H1 (cell line): Measurements from ENCODE around the gene NXPH4. TPM values are rescaled to one million over a fixed set of nuclear protein-coding genes. Genes with fewer than 3 reads are reported as not detected.
A peak's percentile ranks its signal among the peaks of the same experiment; 100 is the strongest.

Source experiments
- CTCF ChIA-PET: fragments of 300-600 bp; sonication (Branson Sonifier 250); formaldehyde crosslinking; loops from one replicate; lab custom pipeline; 2021; ENCODE audit not compliant: partially characterized antibody; lab: Charles Lee
- POLR2A ChIA-PET: fragments of 300-600 bp; sonication (Branson Sonifier 250); formaldehyde crosslinking; loops from one replicate; lab custom pipeline; 2021; ENCODE audit warnings: inconsistent platforms; ENCODE audit not compliant: partially characterized antibody; lab: Charles Lee
- DNase-seq, 2 experiments: peaks; one replicate each; pipeline versions ENCODE4 v3.0.0 to v3.0.0-alpha.2; 2010 to 2022; ENCODE audit warnings: low spot score in 2 of 2, low read depth in 1 of 2, mixed read lengths in 1 of 2
- FAIRE-seq: peaks from 2 replicates; lab custom pipeline; 2011; peaks lifted over from hg19 to GRCh38; lab: Jason Lieb, UNC
- H2AFZ ChIP-seq: 2 replicates; pipeline ENCODE4 v1.8.1; 2012; ENCODE audit warnings: low read length, inconsistent platforms
- H2AK5ac ChIP-seq: 2 replicates; pipeline ENCODE4 v1.6.1; 2013; ENCODE audit warnings: low read depth, low read length
- H2BK120ac ChIP-seq: replicated peaks from 2 replicates; pipeline ENCODE3; 2013; ENCODE audit warnings: low read depth, low read length, inconsistent platforms
- H2BK12ac ChIP-seq: 2 replicates; pipeline ENCODE4 v1.6.1; 2013; ENCODE audit warnings: low read depth, low read length
- H2BK15ac ChIP-seq: 2 replicates; pipeline ENCODE4 v1.6.1; 2013; ENCODE audit warnings: low read length
- H2BK20ac ChIP-seq: 2 replicates; pipeline ENCODE4 v1.6.1; 2013; ENCODE audit warnings: low read length
- H2BK5ac ChIP-seq: 2 replicates; pipeline ENCODE4 v1.6.1; 2013; ENCODE audit warnings: low read depth, low read length
- H3K14ac ChIP-seq: 2 replicates; pipeline ENCODE4 v1.6.1; 2013; ENCODE audit warnings: inconsistent platforms; ENCODE audit not compliant: insufficient read length
- H3K18ac ChIP-seq: 2 replicates; pipeline ENCODE4 v1.6.1; 2013; ENCODE audit warnings: low read length; ENCODE audit errors: extremely low read depth
- H3K23ac ChIP-seq: 2 replicates; pipeline ENCODE4 v1.6.1; 2013; ENCODE audit warnings: inconsistent platforms; ENCODE audit not compliant: insufficient read length
- H3K23me2 ChIP-seq: 2 replicates; pipeline ENCODE4 v1.6.1; 2013; ENCODE audit warnings: low read depth, low read length
- H3K27ac ChIP-seq: 2 replicates; pipeline ENCODE4 v1.6.1; 2011; ENCODE audit warnings: low read depth, low read length, inconsistent platforms
- H3K27me3 ChIP-seq, 4 experiments: replicated peaks in 1 of 4; 1 replicate in 1 of 4; 2 replicates in 3 of 4; pipeline versions ENCODE4 v1.6.1 to v1.8.1; 2011 to 2013; ENCODE audit warnings: low read length in 3 of 4, mild to moderate bottlenecking in 3 of 4, inconsistent platforms in 2 of 4, mixed read lengths in 2 of 4, moderate library complexity in 1 of 4; ENCODE audit not compliant: control insufficient read depth in 3 of 4, insufficient read depth in 3 of 4; ENCODE audit errors: extremely low read depth in 1 of 4
- H3K36me3 ChIP-seq, 4 experiments: 2 replicates each; pipeline versions ENCODE4 v1.6.1 to v1.8.1; 2011 to 2013; ENCODE audit warnings: mild to moderate bottlenecking in 4 of 4, low read length in 3 of 4, moderate library complexity in 2 of 4, control low read depth in 1 of 4, inconsistent platforms in 1 of 4; ENCODE audit not compliant: insufficient read depth in 4 of 4, control insufficient read depth in 2 of 4
- H3K4ac ChIP-seq: replicated peaks from 2 replicates; pipeline ENCODE3; 2013; ENCODE audit warnings: low read length, low read depth, mixed read lengths, inconsistent platforms; ENCODE audit not compliant: insufficient read length
- H3K4me1 ChIP-seq, 4 experiments: replicated peaks in 1 of 4; 1 replicate in 1 of 4; 2 replicates in 3 of 4; pipeline versions ENCODE4 v1.6.1 to v1.8.1; 2011 to 2013; ENCODE audit warnings: low read length in 3 of 4, inconsistent platforms in 2 of 4, mixed read lengths in 1 of 4; ENCODE audit not compliant: insufficient read depth in 4 of 4, control insufficient read depth in 3 of 4
- H3K4me2 ChIP-seq, 2 experiments: 2 replicates each; pipeline versions ENCODE4 v1.6.1 to v1.8.1; 2011 to 2013; ENCODE audit warnings: low read depth in 2 of 2, low read length in 2 of 2, control low read depth in 1 of 2, inconsistent platforms in 1 of 2, mild to moderate bottlenecking in 1 of 2; ENCODE audit not compliant: insufficient read depth in 1 of 2
- H3K4me3 ChIP-seq, 4 experiments: fragments of 200-600, 300-600 bp in 1 of 4; sonication (generic), shearing (Covaris generic), sonication (Bioruptor Twin) in 1 of 4; 2 replicates each; pipeline versions ENCODE4 v1.5.1 to v1.8.1; 2011 to 2016; ENCODE audit warnings: low read length in 4 of 4, low read depth in 3 of 4, control low read depth in 2 of 4, inconsistent platforms in 2 of 4, mild to moderate bottlenecking in 2 of 4, mixed read lengths in 1 of 4, moderate library complexity in 1 of 4; ENCODE audit not compliant: insufficient read depth in 2 of 4; ENCODE audit errors: extremely low read depth in 1 of 4
- H3K56ac ChIP-seq: replicated peaks from 2 replicates; pipeline ENCODE3; 2013; ENCODE audit warnings: low read depth, mild to moderate bottlenecking, mixed read lengths, low read length, inconsistent platforms; ENCODE audit not compliant: insufficient read length
- H3K79me1 ChIP-seq: 2 replicates; pipeline ENCODE4 v1.6.1; 2013; ENCODE audit warnings: low read depth, low read length, control low read depth
- H3K79me2 ChIP-seq, 2 experiments: 2 replicates each; pipeline versions ENCODE4 v1.6.1 to v1.8.1; 2012 to 2013; ENCODE audit warnings: low read length in 2 of 2, mild to moderate bottlenecking in 2 of 2, inconsistent platforms in 1 of 2; ENCODE audit not compliant: insufficient read depth in 2 of 2, control insufficient read depth in 1 of 2
- H3K9ac ChIP-seq, 4 experiments: replicated peaks in 1 of 4; 1 replicate in 1 of 4; 2 replicates in 3 of 4; pipeline versions ENCODE4 v1.6.1 to v1.8.1; 2011 to 2013; ENCODE audit warnings: low read depth in 3 of 4, low read length in 3 of 4, control low read depth in 2 of 4, mild to moderate bottlenecking in 2 of 4, moderate library complexity in 2 of 4, inconsistent platforms in 1 of 4; ENCODE audit errors: extremely low read depth in 1 of 4
- H3K9me3 ChIP-seq, 2 experiments: 2 replicates each; pipeline versions ENCODE4 v1.6.1 to v1.8.1; 2012 to 2013; ENCODE audit warnings: mild to moderate bottlenecking in 2 of 2, moderate library complexity in 2 of 2, control low read depth in 1 of 2, inconsistent platforms in 1 of 2, low read depth in 1 of 2, low read length in 1 of 2, mixed read lengths in 1 of 2; ENCODE audit not compliant: insufficient read depth in 2 of 2
- H4K20me1 ChIP-seq, 2 experiments: replicated peaks in 1 of 2; 2 replicates each; pipeline versions ENCODE3 to v1.8.1; 2011 to 2013; ENCODE audit warnings: inconsistent platforms in 2 of 2, low read length in 2 of 2, mild to moderate bottlenecking in 1 of 2; ENCODE audit not compliant: insufficient read depth in 2 of 2, control insufficient read depth in 1 of 2
- H4K5ac ChIP-seq: 2 replicates; pipeline ENCODE4 v1.6.1; 2013; ENCODE audit warnings: low read length, low read depth, mixed read lengths, inconsistent platforms; ENCODE audit not compliant: insufficient read length
- H4K8ac ChIP-seq: 2 replicates; pipeline ENCODE4 v1.8.0; 2013; ENCODE audit warnings: mild to moderate bottlenecking, moderate library complexity, low read length, inconsistent platforms; ENCODE audit not compliant: insufficient read depth; ENCODE audit errors: extremely low read depth
- H4K91ac ChIP-seq: replicated peaks from 2 replicates; pipeline ENCODE3; 2013; ENCODE audit warnings: low read length, mixed read lengths, inconsistent platforms; ENCODE audit not compliant: insufficient read length
- BCL11A ChIP-seq, 2 experiments: IDR thresholded peaks; one replicate each; pipeline ENCODE4 v1.6.1; 2011; ENCODE audit warnings: low read depth in 2 of 2, low read length in 2 of 2, mild to moderate bottlenecking in 2 of 2
- KDM4A ChIP-seq: IDR thresholded peaks from one replicate; pipeline ENCODE4 v1.7.1; 2012; ENCODE audit warnings: low read depth, mild to moderate bottlenecking, moderate library complexity, low read length, inconsistent platforms; ENCODE audit not compliant: severe bottlenecking
- PHF8 ChIP-seq: fragments of 200-600 bp; sonication (generic); conservative IDR thresholded peaks from 2 replicates; pipeline ENCODE4 v1.7.1; 2012; ENCODE audit warnings: low read depth, mild to moderate bottlenecking, inconsistent platforms, low read length, moderate library complexity
- RBBP5 ChIP-seq: IDR thresholded peaks from 2 replicates; pipeline ENCODE4 v1.7.1; 2012; ENCODE audit warnings: low read depth, mild to moderate bottlenecking, inconsistent platforms, low read length, moderate library complexity, borderline replicate concordance
- SAP30 ChIP-seq: fragments of 300-600 bp; sonication (generic); IDR thresholded peaks from 2 replicates; pipeline ENCODE4 v1.7.1; 2012; ENCODE audit warnings: low read length, moderate library complexity, mild to moderate bottlenecking, inconsistent platforms; ENCODE audit not compliant: insufficient read depth, insufficient replicate concordance
- SIN3A ChIP-seq, 2 experiments: IDR thresholded peaks in 1 of 2; conservative IDR thresholded peaks in 1 of 2; 2 replicates each; pipeline ENCODE4 v1.6.1; 2011 to 2012; ENCODE audit warnings: low read length in 2 of 2, improper control_type of control experiment in 1 of 2, low read depth in 1 of 2, mild to moderate bottlenecking in 1 of 2
- TEAD4 ChIP-seq: IDR thresholded peaks from 2 replicates; pipeline ENCODE4 v1.6.1; 2012; ENCODE audit warnings: low read depth, low read length, inconsistent platforms, mixed read lengths
- WGBS, 2 experiments: shearing (Covaris generic) in 1 of 2; methylation state at CpG; one replicate each; pipeline versions ENCODE4 v1.1.6 to v1.1.7; 2013 to 2015; ENCODE audit warnings: low lambda C conversion rate in 2 of 2, mixed read lengths in 2 of 2, inconsistent platforms in 1 of 2, low coverage in 1 of 2, missing lambda C conversion rate in 1 of 2; ENCODE audit not compliant: insufficient replicate concordance in 2 of 2, insufficient coverage in 1 of 2, insufficient read length in 1 of 2; ENCODE audit errors: extremely low coverage in 1 of 2, missing lambda C conversion rate in 1 of 2; 5-methylcytosine and 5-hydroxymethylcytosine counted together
- polyA plus RNA-seq, 7 experiments: library from polyadenylated mRNA; depleted of rRNA in 3 of 7; stranded (reverse) in 5 of 7; unstranded in 2 of 7; fragments of >200 nt in 5 of 7; fragments of 200-250 nt in 2 of 7; gene quantifications; 1 replicate in 5 of 7; 2 replicates in 1 of 7; 4 replicates in 1 of 7; pipeline versions ENCODE4 v1.2.1 to v1.2.3, GENCODE V29; 2011 to 2013; ENCODE audit warnings: missing spikeins in 2 of 7, mixed read lengths in 2 of 7
- total RNA-seq: library from RNA; stranded (reverse); fragmentation: NEBNext Ultra II Directional; extraction: Animal tissue kit (Norgen Biotek cat#: 25700); gene quantifications from 2 replicates; pipeline ENCODE4 v1.2.1, GENCODE V29; 2021

Gene NXPH4
- total and polyA plus RNA-seq, 2 of the 8 experiments (the other 6 are each of a cell fraction or from before 2014, with no cell fraction given), result 0.92 to 1.7 TPM

DNA sequence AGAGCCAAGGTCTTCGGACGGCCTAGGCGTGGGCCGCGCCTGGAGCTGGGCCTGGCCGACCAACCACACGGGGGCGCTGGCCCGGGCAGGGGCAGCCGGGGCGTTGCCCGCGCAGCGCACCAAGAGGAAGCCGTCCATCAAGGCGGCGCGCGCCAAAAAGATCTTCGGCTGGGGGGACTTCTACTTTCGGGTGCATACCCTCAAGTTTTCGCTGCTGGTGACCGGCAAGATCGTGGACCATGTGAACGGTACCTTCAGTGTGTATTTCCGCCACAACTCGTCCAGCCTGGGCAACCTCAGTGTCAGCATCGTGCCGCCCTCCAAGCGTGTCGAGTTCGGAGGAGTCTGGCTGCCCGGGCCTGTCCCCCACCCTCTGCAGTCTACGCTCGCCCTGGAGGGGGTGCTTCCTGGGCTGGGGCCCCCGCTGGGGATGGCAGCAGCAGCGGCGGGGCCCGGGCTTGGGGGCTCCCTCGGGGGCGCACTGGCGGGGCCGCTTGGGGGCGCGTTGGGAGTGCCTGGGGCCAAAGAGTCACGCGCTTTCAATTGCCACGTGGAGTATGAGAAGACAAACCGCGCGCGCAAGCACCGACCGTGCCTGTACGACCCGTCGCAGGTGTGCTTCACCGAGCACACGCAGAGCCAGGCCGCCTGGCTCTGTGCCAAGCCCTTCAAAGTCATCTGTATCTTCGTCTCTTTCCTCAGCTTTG is 8.5 kb downstream of the NXPH4 start:
- H3K18ac ChIP-seq, result peak overlapping the region; percentile 85
- no peak overlapping the region for H2AK5ac ChIP-seq
- H3K79me2 ChIP-seq, result peaks cover under 1 to 1% of the 10 kb centered on the region in 2 experiments; a peak in 2 of 4 replicates
- H3K4me1 ChIP-seq, result peaks cover 4 to 51% (median 30%) of the 10 kb centered on the region in 4 experiments
- no peak overlapping the region for H3K9ac ChIP-seq
- H2BK15ac ChIP-seq, result peak overlapping the region; percentile 99; the same call in 1 of the 2 replicates
- H3K23me2 ChIP-seq, result peaks cover 8% of the 10 kb centered on the region
- H2BK20ac ChIP-seq, result peak overlapping the region; percentile 80; the same call in 1 of the 2 replicates
- peaks cover 51 to 76% (median 73%) of the 10 kb centered on the region in 4 experiments for H3K27me3 ChIP-seq
- POLR2A ChIA-PET, result interaction anchor here (0.8 to 22.1 kb wide), 8 partner anchors 9 to 295 kb away, joined by 3 to 852 read pairs (median 4); partner anchors contain the start of genes DDIT3, INHBE, NXPH4 and SHMT2
- no peaks in the 10 kb centered on the region for H3K79me1 ChIP-seq
- peak overlapping the region; percentile 99 for H2BK12ac ChIP-seq
- H3K23ac ChIP-seq, result no peak overlapping the region
- H3K9me3 ChIP-seq, result no peaks in the 10 kb centered on the region
- WGBS, 2 experiments, result 9% methylated on average over 47 of the region's 61 CpGs; no CpG with 5 or more reads in 1 of the 2 experiments
- no peak for FAIRE-seq
- H3K4me3 ChIP-seq, result peak overlapping the region; percentile 18 to 64 (median 23); a peak in 6 of 8 replicates
- no peak overlapping the region for H2AFZ ChIP-seq
- peak overlapping the region; percentile 81 for H2BK5ac ChIP-seq
- H3K4me2 ChIP-seq, result peak overlapping the region; percentile 94 to 96
- peak overlapping the region; percentile 87 for H4K8ac ChIP-seq
- no peak overlapping the region for H2BK120ac ChIP-seq
- peak overlapping the region; percentile 46 for H4K5ac ChIP-seq
- H3K56ac ChIP-seq, result no peak overlapping the region
- H4K20me1 ChIP-seq, result peaks cover 4 to 12% of the 10 kb centered on the region in 2 experiments
- H3K36me3 ChIP-seq, result no peaks in the 10 kb centered on the region
- peak in 1 of 2 experiments; percentile 94 for DNase-seq
- no peak overlapping the region for H3K4ac ChIP-seq
- no peak overlapping the region for H3K14ac ChIP-seq
- CTCF ChIA-PET, result interaction anchor here (0.5 to 27.9 kb wide), 16 partner anchors 7 to 261 kb away, joined by 3 to 726 read pairs (median 4); partner anchors contain the start of genes NXPH4 and STAC3
- peak overlapping the region; percentile 90 for H4K91ac ChIP-seq
- H3K27ac ChIP-seq, result no peak overlapping the region
- TF ChIP-seq SIN3A (conservative IDR thresholded peaks at IDR 0.05 in 1 of 2, IDR thresholded peaks at IDR 0.05 in 1 of 2; ENCODE audit: low read depth in 1 of 2, low read length in 2 of 2), result peak in 1 of 2 experiments; percentile 38; a peak in 1 of 4 replicates
- TF ChIP-seq RBBP5, result no peak
- TF ChIP-seq SAP30, result no peak
- no peak for TF ChIP-seq BCL11A (IDR thresholded peaks at IDR 0.05; ENCODE audit: low read depth in 2 of 2, low read length in 2 of 2)
- TF ChIP-seq PHF8, result no peak
- TF ChIP-seq KDM4A, result no peak
- peak; percentile 36; the same call in 1 of the 2 replicates for TF ChIP-seq TEAD4
